Stimulated activated naive CD8-positive, alpha-beta T cell treated with anti-CD3 and anti-CD28 coated beads, Interleukin-15, Interleukin-2, amounts not matched to agents 100 ng/mL and 50 ng/mL, for 24 hours (primary cell): ENCODE measurements around the gene CLCN5.

ENCODE experiments used
- H3K27ac Mint-ChIP-seq: one replicate; pipeline ENCODE4 v1.8.0; 2021; ENCODE audit warnings: mild to moderate bottlenecking, mixed read lengths
- H3K27me3 Mint-ChIP-seq: one replicate; pipeline ENCODE4 v1.8.0; 2021; ENCODE audit warnings: mixed read lengths
- H3K36me3 Mint-ChIP-seq: one replicate; pipeline ENCODE4 v1.8.0; 2021; ENCODE audit warnings: low read depth, mixed read lengths
- H3K4me1 Mint-ChIP-seq: one replicate; pipeline ENCODE4 v1.8.0; 2021; ENCODE audit warnings: low read depth, mixed read lengths
- H3K4me3 Mint-ChIP-seq: one replicate; pipeline ENCODE4 v1.8.0; 2021; ENCODE audit warnings: mild to moderate bottlenecking, mixed read lengths
- H3K9me3 Mint-ChIP-seq: one replicate; pipeline ENCODE4 v1.8.0; 2021; ENCODE audit warnings: mixed read lengths

The CLCN5 gene

GRCh38 chrX:50106051-50106675, 183.8 kb downstream of the CLCN5 start:
- Mint-ChIP-seq H3K27ac (no peak overlapping the region), H3K4me3 (no peak overlapping the region), H3K9me3 (no peaks in the 10 kb centered on the region), H3K36me3 (no peaks in the 10 kb centered on the region), H3K4me1 (peaks cover 8% of the 10 kb centered on the region), H3K27me3 (no peaks in the 10 kb centered on the region)

- Mint-ChIP-seq H3K27me3 (no peaks in the 10 kb centered on the region), H3K36me3 (no peaks in the 10 kb centered on the region), H3K9me3 (no peaks in the 10 kb centered on the region), H3K4me1 (peaks cover 8% of the 10 kb centered on the region), H3K27ac (no peak overlapping the region), H3K4me3 (no peak overlapping the region)
Measured at GRCh38 chrX:50107470-50107869, 185.1 kb downstream of the CLCN5 start.

- Mint-ChIP-seq H3K36me3 (no peaks in the 10 kb centered on the region), H3K4me3 (no peak overlapping the region), H3K4me1 (peaks cover 4% of the 10 kb centered on the region), H3K27ac (no peak overlapping the region), H3K9me3 (no peaks in the 10 kb centered on the region), H3K27me3 (no peaks in the 10 kb centered on the region)
Measured at GRCh38 chrX:50108264-50108663, 185.9 kb downstream of the CLCN5 start.

- no peaks in the 10 kb centered on the region for H3K4me1 Mint-ChIP-seq
- H3K27me3 Mint-ChIP-seq: no peaks in the 10 kb centered on the region
- no peak overlapping the region for H3K27ac Mint-ChIP-seq
- no peak overlapping the region for H3K4me3 Mint-ChIP-seq
- no peaks in the 10 kb centered on the region for H3K36me3 Mint-ChIP-seq
- no peaks in the 10 kb centered on the region for H3K9me3 Mint-ChIP-seq
Measured at GRCh38 chrX:50111742-50112141, 189.3 kb downstream of the CLCN5 start.

- Mint-ChIP-seq H3K36me3 (no peaks in the 10 kb centered on the region), H3K9me3 (no peaks in the 10 kb centered on the region), H3K27ac (no peak overlapping the region), H3K27me3 (no peaks in the 10 kb centered on the region), H3K4me1 (no peaks in the 10 kb centered on the region), H3K4me3 (no peak overlapping the region)
Measured at GRCh38 chrX:50114113-50114512, 191.7 kb downstream of the CLCN5 start.

GRCh38 chrX:50115973-50116372, 193.6 kb downstream of the CLCN5 start:
- Mint-ChIP-seq H3K27ac (no peak overlapping the region), H3K4me3 (no peak overlapping the region), H3K4me1 (no peaks in the 10 kb centered on the region), H3K27me3 (no peaks in the 10 kb centered on the region), H3K9me3 (no peaks in the 10 kb centered on the region), H3K36me3 (no peaks in the 10 kb centered on the region)

GRCh38 chrX:50117476-50117875, 195.1 kb downstream of the CLCN5 start:
- no peaks in the 10 kb centered on the region for H3K4me1 Mint-ChIP-seq
- no peaks in the 10 kb centered on the region for H3K9me3 Mint-ChIP-seq
- H3K27me3 Mint-ChIP-seq: no peaks in the 10 kb centered on the region
- no peak overlapping the region for H3K4me3 Mint-ChIP-seq
- no peak overlapping the region for H3K27ac Mint-ChIP-seq
- H3K36me3 Mint-ChIP-seq: no peaks in the 10 kb centered on the region

- Mint-ChIP-seq H3K4me3 (no peak overlapping the region), H3K36me3 (no peaks in the 10 kb centered on the region), H3K27ac (no peak overlapping the region)
Measured at GRCh38 chrX:50125480-50125879, 203.1 kb downstream of the CLCN5 start.

GRCh38 chrX:50147972-50148371, 225.6 kb downstream of the CLCN5 start:
- Mint-ChIP-seq H3K4me1 (no peaks in the 10 kb centered on the region), H3K9me3 (no peaks in the 10 kb centered on the region), H3K4me3 (no peak overlapping the region), H3K27me3 (no peaks in the 10 kb centered on the region), H3K36me3 (no peaks in the 10 kb centered on the region), H3K27ac (no peak overlapping the region)

More at GRCh38 chrX:50125480-50125879, 203.1 kb downstream of the CLCN5 start:
- Mint-ChIP-seq H3K4me1 (no peaks in the 10 kb centered on the region), H3K27me3 (peaks cover 4% of the 10 kb centered on the region), H3K9me3 (no peaks in the 10 kb centered on the region)
